Activated CD4-positive, alpha-beta T cell treated with anti-CD3 and anti-CD28 coated beads for 1 hour (primary cell): Measurements from ENCODE around the gene HLCS.

ENCODE experiments used
- DNase-seq: peaks from one replicate; pipeline ENCODE4 v3.0.0-alpha.2; 2020

The HLCS gene

GRCh38 chr21:36803816-36804439 is 162.5 kb downstream of the HLCS start:
- no peak for DNase-seq

- DNase-seq = no peak
Measured at GRCh38 chr21:36803051-36803645, 163.3 kb downstream of the HLCS start.

- no peak for DNase-seq
Measured at GRCh38 chr21:36800734-36801133, 165.7 kb downstream of the HLCS start.

- DNase-seq = no peak
Measured at GRCh38 chr21:36799869-36800268, 166.6 kb downstream of the HLCS start.

- no peak for DNase-seq
Measured at GRCh38 chr21:36798491-36798890, 168.0 kb downstream of the HLCS start.

GRCh38 chr21:36796070-36796469 is 170.4 kb downstream of the HLCS start:
- DNase-seq = no peak

- DNase-seq = no peak
Measured at GRCh38 chr21:36792505-36792967, 173.9 kb downstream of the HLCS start.

- no peak for DNase-seq
Measured at GRCh38 chr21:36791695-36792470, 174.6 kb downstream of the HLCS start.

- DNase-seq = no peak
Measured at GRCh38 chr21:36791180-36791579, 175.3 kb downstream of the HLCS start.

GRCh38 chr21:36790616-36791015 is 175.9 kb downstream of the HLCS start:
- DNase-seq = no peak

GRCh38 chr21:36788120-36788638 is 178.3 kb downstream of the HLCS start:
- no peak for DNase-seq

GRCh38 chr21:36786186-36786585 is 180.3 kb downstream of the HLCS start:
- no peak for DNase-seq

- DNase-seq = no peak
Measured at GRCh38 chr21:36785615-36786014, 180.9 kb downstream of the HLCS start.

GRCh38 chr21:36784947-36785346 is 181.5 kb downstream of the HLCS start:
- no peak for DNase-seq

GRCh38 chr21:36783612-36784374 is 182.7 kb downstream of the HLCS start:
- no peak for DNase-seq

GRCh38 chr21:36780861-36781260 is 185.6 kb downstream of the HLCS start:
- no peak for DNase-seq

- no peak for DNase-seq
Measured at GRCh38 chr21:36776981-36777617, 189.4 kb downstream of the HLCS start.

GRCh38 chr21:36773995-36774394 is 192.5 kb downstream of the HLCS start:
- no peak for DNase-seq

GRCh38 chr21:36773117-36773516 is 193.4 kb downstream of the HLCS start:
- no peak for DNase-seq

GRCh38 chr21:36769051-36769839 is 197.2 kb downstream of the HLCS start:
- DNase-seq = no peak

- no peak for DNase-seq
Measured at GRCh38 chr21:36768496-36768895, 198.0 kb downstream of the HLCS start.

GRCh38 chr21:36767096-36767495 is 199.4 kb downstream of the HLCS start:
- no peak for DNase-seq
